Astrocyte of the spinal cord (primary cell): Measurements from ENCODE around the gene FRY.

Source experiments
- DNase-seq: peaks from one replicate; pipeline ENCODE4 v3.0.0; 2011; ENCODE audit warnings: low read depth, low spot score
- H3K4me3 ChIP-seq: 2 replicates; pipeline ENCODE4 v1.5.1; 2011; ENCODE audit warnings: low read depth, mild to moderate bottlenecking, low read length, moderate library complexity
- in situ Hi-C: cut with HindIII; loops from 2 replicates; pipeline ENCODE4 v1.10.0; 2017; ENCODE audit warnings: low sequenced_read_pairs
- TF ChIP-seq, protein P1 (sequence below): IDR thresholded peaks from 2 replicates; pipeline ENCODE4 v1.5.1; 2012; ENCODE audit warnings: low read depth, mild to moderate bottlenecking, low read length, inconsistent platforms

FRY gene

DNA sequence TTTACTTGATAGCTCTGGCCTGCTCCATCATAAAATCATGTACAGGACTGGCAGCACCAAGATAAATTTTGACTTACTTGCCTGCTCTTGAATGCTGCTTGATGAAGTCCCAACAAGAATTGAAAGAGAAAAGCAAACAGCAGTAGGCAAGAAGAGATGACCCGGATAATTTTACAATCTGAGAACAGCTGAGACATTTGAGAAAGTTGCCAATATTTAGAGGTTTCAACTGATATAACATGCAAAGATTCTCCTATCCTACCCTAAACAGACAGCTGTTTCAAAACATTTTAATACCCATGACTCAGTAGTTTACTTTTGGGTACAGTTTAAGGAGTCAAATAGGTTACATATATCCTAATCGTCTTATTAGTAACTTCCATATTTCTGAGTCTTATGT is 5.9 kb downstream of the FRY start:
- TF ChIP-seq, protein P1, sequence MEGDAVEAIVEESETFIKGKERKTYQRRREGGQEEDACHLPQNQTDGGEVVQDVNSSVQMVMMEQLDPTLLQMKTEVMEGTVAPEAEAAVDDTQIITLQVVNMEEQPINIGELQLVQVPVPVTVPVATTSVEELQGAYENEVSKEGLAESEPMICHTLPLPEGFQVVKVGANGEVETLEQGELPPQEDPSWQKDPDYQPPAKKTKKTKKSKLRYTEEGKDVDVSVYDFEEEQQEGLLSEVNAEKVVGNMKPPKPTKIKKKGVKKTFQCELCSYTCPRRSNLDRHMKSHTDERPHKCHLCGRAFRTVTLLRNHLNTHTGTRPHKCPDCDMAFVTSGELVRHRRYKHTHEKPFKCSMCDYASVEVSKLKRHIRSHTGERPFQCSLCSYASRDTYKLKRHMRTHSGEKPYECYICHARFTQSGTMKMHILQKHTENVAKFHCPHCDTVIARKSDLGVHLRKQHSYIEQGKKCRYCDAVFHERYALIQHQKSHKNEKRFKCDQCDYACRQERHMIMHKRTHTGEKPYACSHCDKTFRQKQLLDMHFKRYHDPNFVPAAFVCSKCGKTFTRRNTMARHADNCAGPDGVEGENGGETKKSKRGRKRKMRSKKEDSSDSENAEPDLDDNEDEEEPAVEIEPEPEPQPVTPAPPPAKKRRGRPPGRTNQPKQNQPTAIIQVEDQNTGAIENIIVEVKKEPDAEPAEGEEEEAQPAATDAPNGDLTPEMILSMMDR, result no peak
- in situ Hi-C loops, result no loop called here
- DNase-seq, result no peak
- no peak overlapping the region for H3K4me3 ChIP-seq

DNA sequence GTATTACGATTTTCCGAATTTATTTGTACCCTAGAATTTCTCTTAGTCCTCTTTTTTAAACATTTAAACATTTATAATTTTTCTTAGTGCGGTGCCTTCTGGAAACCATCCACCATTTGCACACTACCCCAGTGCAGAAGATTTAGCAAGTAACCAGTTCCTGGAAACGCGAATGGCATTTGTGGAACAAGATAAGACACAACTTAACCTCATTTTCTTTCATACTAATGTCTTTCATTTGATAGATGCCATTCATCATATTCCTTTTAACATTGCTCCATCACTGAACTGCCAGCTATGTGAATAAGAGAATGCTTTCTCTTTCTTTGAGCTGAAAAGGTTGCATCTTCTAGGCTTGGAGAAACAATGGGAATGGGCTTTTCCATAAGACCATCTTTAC is 6.8 kb downstream of the FRY start:
- TF ChIP-seq, protein P1, result no peak
- in situ Hi-C loops, result no loop called here
- no peak for DNase-seq

DNA sequence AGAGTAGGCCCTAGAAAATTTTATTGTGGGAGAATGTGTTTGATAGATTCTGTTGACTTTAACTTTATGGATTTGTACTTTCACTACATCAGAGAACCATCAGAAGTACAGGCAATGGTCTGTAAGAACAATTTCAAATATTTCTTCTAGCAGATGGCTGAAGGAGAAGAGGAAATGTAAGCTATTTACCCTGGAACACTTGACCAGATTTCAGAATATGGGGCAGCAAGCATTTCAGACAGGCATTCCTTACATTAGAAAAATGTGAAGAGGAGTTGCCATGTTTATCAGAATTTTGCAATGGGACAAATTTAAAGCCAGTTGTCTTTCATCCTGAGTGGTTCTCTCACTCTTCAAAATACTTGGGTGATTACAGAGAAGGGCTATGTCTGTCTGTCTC is 7.5 kb downstream of the FRY start:
- in situ Hi-C loops, result no loop called here
- H3K4me3 ChIP-seq, result no peak overlapping the region
- TF ChIP-seq, protein P1, result no peak
- DNase-seq, result no peak

More for the DNA sequence above, 6.8 kb downstream of the FRY start:
- H3K4me3 ChIP-seq, result no peak overlapping the region

DNA sequence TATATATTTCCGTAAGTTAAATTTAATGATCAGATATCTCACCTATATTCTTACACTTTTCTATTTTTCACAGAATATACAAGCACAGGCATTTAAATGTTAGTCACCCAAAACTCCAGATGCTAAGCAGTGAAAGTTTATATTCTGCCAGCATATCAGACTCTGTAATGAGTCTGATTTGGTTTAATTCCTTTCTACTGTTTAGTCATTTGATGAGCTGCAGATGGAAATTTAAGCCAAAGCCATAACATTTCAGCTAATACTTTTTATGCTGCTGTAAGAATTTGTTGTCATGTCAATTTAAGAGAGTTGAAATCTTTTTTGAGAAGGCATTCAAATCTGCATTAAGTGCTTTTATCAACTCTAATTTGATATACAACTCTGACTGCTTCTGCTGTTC is 8.0 kb downstream of the FRY start:
- H3K4me3 ChIP-seq, result no peak overlapping the region
- TF ChIP-seq, protein P1, result no peak
- in situ Hi-C loops, result no loop called here
- no peak for DNase-seq

DNA sequence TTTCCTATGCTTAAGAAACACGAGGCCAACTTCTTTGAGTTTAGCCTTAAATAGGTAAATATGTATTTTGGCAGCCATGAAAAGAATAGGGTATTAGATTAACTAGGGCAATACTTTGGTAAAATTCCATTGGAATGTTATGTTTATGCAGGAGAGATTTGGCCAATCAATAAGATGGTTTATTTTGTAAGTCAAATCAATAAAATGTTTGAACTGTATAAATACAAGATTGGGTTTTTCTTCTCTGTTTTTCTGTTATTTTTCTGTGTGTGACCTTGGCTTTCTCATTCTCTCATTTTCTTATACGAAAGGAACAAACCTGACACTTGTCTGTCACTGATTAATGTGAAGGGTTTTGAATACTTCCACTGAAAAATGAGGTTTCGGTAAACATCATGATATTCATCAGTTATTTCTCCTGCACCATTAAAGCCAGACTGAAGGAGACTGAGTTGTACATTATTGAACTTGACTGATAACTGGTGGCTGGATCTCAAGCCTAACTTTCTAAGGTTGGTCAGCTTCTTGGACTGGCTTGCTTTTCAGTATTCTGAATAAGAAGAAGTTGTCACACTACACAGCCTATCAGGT is 8.6 kb downstream of the FRY start:
- TF ChIP-seq, protein P1, result no peak
- in situ Hi-C loops, result no loop called here
- H3K4me3 ChIP-seq, result no peak overlapping the region
- no peak for DNase-seq

DNA sequence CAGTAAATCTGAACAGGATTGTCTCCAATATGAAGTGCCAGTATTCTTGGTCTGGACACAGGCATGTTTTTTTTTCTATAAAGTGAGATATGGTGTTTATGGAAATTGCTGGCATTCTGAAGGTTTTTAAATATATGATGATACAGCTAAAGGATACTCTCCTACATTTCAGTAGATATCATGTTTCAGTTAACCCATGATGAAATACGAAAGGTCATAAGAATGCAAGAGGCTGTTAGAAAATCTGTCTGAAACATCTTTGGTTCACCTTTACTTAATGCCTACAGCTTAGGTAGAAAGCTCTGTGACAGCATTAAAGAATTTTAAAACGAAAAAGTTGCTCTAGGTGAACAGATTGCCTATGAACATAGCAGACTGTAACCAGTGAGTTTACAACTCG is 9.1 kb downstream of the FRY start:
- in situ Hi-C loops, result no loop called here
- DNase-seq, result no peak
- TF ChIP-seq, protein P1, result no peak
- H3K4me3 ChIP-seq, result no peak overlapping the region

DNA sequence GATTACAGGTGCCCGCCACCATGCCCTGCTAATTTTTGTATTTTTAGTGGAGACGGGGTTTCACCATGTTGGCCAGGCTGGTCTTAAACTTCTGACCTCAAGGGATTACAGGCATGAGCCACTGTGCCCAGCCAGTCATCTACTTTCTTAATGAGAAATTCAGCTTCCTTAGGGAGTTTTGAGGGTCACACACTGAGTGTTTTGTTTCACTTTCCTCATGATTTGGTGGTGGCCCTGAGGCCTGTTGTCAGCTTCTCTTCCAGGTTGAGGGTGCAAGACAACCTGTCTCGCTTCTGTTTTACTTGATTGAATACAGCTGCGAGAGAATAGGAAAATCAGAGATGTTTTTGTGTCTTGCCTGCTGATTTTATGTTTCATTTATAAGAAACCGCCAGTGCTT is 9.9 kb downstream of the FRY start:
- H3K4me3 ChIP-seq, result no peak overlapping the region
- in situ Hi-C loops, result no loop called here
- DNase-seq, result no peak
- TF ChIP-seq, protein P1, result no peak
